Tibial nerve (tissue), 4 donors: ENCODE results near the gene MRPS27.

Experiments
- CTCF ChIP-seq, 5 experiments: fragments of 200-600 bp in 3 of 5; fragments of 450-650 bp in 2 of 5; sonication (generic) in 3 of 5; IDR thresholded peaks; one replicate each; pipeline ENCODE4 v1.5.1; 2016 to 2019; ENCODE audit warnings: antibody characterized with exemption in 5 of 5, mild to moderate bottlenecking in 3 of 5, moderate library complexity in 2 of 5
- EP300 ChIP-seq, 2 donors: sonication (generic); formaldehyde crosslinking; IDR thresholded peaks; one replicate each; pipeline ENCODE4 v1.6.1; 2017; ENCODE audit warnings: antibody characterized with exemption in 2 of 2, mild to moderate bottlenecking in 1 of 2

DNA sequence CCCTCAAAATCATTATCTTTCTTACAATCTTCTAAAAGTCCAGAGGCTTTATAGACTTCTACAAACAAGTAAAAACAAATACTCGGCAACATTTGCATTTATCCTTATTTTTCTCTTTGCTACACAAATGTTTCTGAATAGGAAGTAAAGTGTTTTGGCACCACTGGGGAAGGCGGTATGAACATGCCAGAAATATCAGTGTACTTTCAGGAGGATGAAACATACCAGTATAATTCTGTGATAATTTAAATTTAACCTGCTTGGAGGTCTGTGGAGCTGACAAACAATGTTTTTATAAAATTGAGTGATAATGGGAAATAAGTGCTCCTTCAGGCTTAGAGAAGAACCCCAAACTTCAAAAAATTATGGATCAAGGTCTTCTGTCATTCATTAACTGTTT lies 51.8 kb downstream of the MRPS27 start:
- no peak for TF ChIP-seq CTCF (IDR thresholded peaks at IDR 0.05)
- TF ChIP-seq EP300 (IDR thresholded peaks at IDR 0.05), result no peak
